Measurements from ENCODE around the gene EFNA4.

DNA sequence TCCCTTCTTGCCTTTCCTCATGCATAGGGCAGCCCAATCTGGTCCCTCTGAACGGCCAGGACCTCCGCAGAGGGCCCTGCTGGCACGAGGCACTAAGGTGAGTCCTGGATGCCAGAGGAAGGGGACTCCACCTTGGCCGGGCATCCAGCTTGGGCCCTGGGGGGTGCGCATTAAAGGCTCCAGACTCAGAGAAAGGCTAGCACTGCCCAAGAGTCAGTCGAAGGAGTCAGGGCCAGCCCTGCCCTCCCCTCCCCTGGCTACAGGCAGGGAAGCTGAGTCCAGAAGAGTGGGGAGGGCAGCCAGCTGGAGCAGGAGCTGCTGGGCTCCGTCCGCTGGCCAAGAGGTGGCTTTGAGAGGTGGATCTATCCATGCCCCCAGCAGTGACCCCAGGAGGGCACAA is 2.8 kb upstream of the EFNA4 start:
- TF ChIP-seq EP300 (IDR thresholded peaks at IDR 0.05; ENCODE audit: borderline replicate concordance in 1 of 2, low read depth in 1 of 2, low read length in 1 of 2): no peak
- no peak for TF ChIP-seq TEAD4 (IDR thresholded peaks at IDR 0.05; ENCODE audit: borderline replicate concordance, insufficient read depth)
- TF ChIP-seq, protein P1, sequence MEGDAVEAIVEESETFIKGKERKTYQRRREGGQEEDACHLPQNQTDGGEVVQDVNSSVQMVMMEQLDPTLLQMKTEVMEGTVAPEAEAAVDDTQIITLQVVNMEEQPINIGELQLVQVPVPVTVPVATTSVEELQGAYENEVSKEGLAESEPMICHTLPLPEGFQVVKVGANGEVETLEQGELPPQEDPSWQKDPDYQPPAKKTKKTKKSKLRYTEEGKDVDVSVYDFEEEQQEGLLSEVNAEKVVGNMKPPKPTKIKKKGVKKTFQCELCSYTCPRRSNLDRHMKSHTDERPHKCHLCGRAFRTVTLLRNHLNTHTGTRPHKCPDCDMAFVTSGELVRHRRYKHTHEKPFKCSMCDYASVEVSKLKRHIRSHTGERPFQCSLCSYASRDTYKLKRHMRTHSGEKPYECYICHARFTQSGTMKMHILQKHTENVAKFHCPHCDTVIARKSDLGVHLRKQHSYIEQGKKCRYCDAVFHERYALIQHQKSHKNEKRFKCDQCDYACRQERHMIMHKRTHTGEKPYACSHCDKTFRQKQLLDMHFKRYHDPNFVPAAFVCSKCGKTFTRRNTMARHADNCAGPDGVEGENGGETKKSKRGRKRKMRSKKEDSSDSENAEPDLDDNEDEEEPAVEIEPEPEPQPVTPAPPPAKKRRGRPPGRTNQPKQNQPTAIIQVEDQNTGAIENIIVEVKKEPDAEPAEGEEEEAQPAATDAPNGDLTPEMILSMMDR (IDR thresholded peaks at IDR 0.05): no peak
- no peak for TF ChIP-seq SMC3 (IDR thresholded peaks at IDR 0.05; ENCODE audit: low read depth, low read length)
- TF ChIP-seq, protein P2, sequence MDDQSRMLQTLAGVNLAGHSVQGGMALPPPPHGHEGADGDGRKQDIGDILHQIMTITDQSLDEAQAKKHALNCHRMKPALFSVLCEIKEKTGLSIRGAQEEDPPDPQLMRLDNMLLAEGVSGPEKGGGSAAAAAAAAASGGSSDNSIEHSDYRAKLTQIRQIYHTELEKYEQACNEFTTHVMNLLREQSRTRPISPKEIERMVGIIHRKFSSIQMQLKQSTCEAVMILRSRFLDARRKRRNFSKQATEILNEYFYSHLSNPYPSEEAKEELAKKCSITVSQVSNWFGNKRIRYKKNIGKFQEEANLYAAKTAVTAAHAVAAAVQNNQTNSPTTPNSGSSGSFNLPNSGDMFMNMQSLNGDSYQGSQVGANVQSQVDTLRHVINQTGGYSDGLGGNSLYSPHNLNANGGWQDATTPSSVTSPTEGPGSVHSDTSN (IDR thresholded peaks at IDR 0.05): no peak
